Karpas-422 (cell line): ENCODE data around the gene PDLIM7. TPM values are rescaled to one million over a fixed set of nuclear protein-coding genes. Genes with fewer than 3 reads are reported as not detected.
"Not testable (repeated sequence)": the region's sequence is repeated elsewhere in the genome, so short reads cannot be mapped to it uniquely, and the experiment has no call there.

Experiments
- DNase-seq: peaks from one replicate; pipeline ENCODE4 v3.0.0-alpha.2; 2015
- H2AFZ ChIP-seq: fragments of 200-600 bp; sonication (generic); 2 replicates; pipeline ENCODE4 v1.6.1; 2014; ENCODE audit warnings: antibody characterized with exemption, low read length, mixed read lengths
- H3K27ac ChIP-seq: fragments of 200-600 bp; sonication (generic); 2 replicates; pipeline ENCODE4 v1.5.1; 2014; ENCODE audit warnings: mild to moderate bottlenecking, low read length, moderate library complexity
- H3K27me3 ChIP-seq: fragments of 200-600 bp; sonication (generic); 2 replicates; pipeline ENCODE4 v1.6.1; 2014; ENCODE audit warnings: low read length, mixed read lengths
- H3K36me3 ChIP-seq: fragments of 200-600 bp; sonication (generic); 2 replicates; pipeline ENCODE4 v1.6.1; 2014; ENCODE audit warnings: low read length, mixed read lengths; ENCODE audit not compliant: insufficient read depth
- H3K4me1 ChIP-seq: fragments of 200-600 bp; sonication (generic); 2 replicates; pipeline ENCODE4 v1.6.1; 2014; ENCODE audit warnings: mild to moderate bottlenecking, low read length, mixed read lengths
- H3K4me2 ChIP-seq: fragments of 200-600 bp; sonication (generic); 2 replicates; pipeline ENCODE4 v1.6.1; 2014; ENCODE audit warnings: low read length, low read depth, mild to moderate bottlenecking; ENCODE audit not compliant: poor library complexity, severe bottlenecking
- H3K4me3 ChIP-seq: fragments of 200-600 bp; sonication (generic); 2 replicates; pipeline ENCODE4 v1.5.1; 2014; ENCODE audit warnings: mild to moderate bottlenecking, antibody characterized with exemption, low read length, mixed read lengths
- H3K79me2 ChIP-seq: fragments of 200-600 bp; sonication (generic); 2 replicates; pipeline ENCODE4 v1.6.1; 2014; ENCODE audit warnings: mild to moderate bottlenecking, low read length, mixed read lengths
- H3K9ac ChIP-seq: fragments of 200-600 bp; sonication (generic); 2 replicates; pipeline ENCODE4 v1.6.0; 2014; ENCODE audit warnings: low read length
- H3K9me2 ChIP-seq: fragments of 200-600 bp; sonication (generic), shearing (Covaris generic); replicated peaks from 2 replicates; pipeline ENCODE4 v1.6.0; 2014; ENCODE audit warnings: mild to moderate bottlenecking, low read length, moderate library complexity; ENCODE audit not compliant: insufficient read depth
- H3K9me3 ChIP-seq: fragments of 300-700, 200-600 bp; sonication (generic); 2 replicates; pipeline ENCODE4 v1.6.1; 2014; ENCODE audit warnings: low read length, mixed read lengths
- H4K20me1 ChIP-seq: fragments of 200-600 bp; sonication (generic); 2 replicates; pipeline ENCODE4 v1.6.1; 2014; ENCODE audit warnings: mild to moderate bottlenecking, antibody characterized with exemption, low read length, low read depth; ENCODE audit not compliant: insufficient read depth
- total RNA-seq: library from RNA; depleted of rRNA; stranded (reverse); fragments of >200 nt; shearing (Covaris generic); gene quantifications from 2 replicates; pipeline ENCODE4 v1.2.3, GENCODE V29; 2014; ENCODE audit warnings: low replicate concordance

The PDLIM7 gene
- total RNA-seq, 1 experiment from 2014 or later, result 53.6 TPM

GRCh38 chr5:177489119-177489716, 8.2 kb downstream of the PDLIM7 start:
- Histone ChIP-seq H3K4me3 (peak overlapping the region; percentile 34; the same call in 1 of the 2 replicates), H3K36me3 (peaks cover 16% of the 10 kb centered on the region), H3K27ac (no peak overlapping the region), H2AFZ (no peak overlapping the region), H3K79me2 (no peaks in the 10 kb centered on the region), H3K4me1 (peaks cover 30% of the 10 kb centered on the region), H3K4me2 (peak overlapping the region; percentile 35), H4K20me1 (no peaks in the 10 kb centered on the region), H3K27me3 (no peaks in the 10 kb centered on the region), H3K9me3 (no peaks in the 10 kb centered on the region), H3K9me2 (no peaks in the 10 kb centered on the region), H3K9ac (peak overlapping the region; percentile 21; the same call in 1 of the 2 replicates)
- peak; percentile 86 for DNase-seq

DNA sequence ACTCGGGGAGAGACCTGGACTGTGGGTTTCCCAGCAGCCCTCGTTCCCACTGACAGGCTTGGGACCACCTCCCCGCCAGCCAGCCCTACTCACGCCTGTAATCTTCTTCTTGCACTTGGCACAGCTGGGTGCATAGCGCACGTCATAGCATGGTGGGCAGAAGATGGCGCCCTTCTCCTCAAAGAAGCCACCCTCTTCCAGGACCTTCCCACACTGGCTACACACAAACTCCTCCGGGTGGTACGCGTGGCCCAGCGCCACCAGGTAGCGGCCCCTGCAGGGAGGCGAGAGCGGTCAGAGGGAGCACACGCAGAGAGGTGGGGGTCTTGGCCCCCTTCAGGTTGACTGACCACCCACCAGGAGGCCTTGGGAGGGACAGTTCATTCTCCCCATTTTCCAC, 9.4 kb downstream of the PDLIM7 start:
- Histone ChIP-seq H3K4me3 (no peak overlapping the region), H3K36me3 (peaks cover 16% of the 10 kb centered on the region), H4K20me1 (no peaks in the 10 kb centered on the region), H3K9ac (no peak overlapping the region), H3K79me2 (no peaks in the 10 kb centered on the region), H3K9me3 (no peaks in the 10 kb centered on the region), H3K9me2 (no peaks in the 10 kb centered on the region), H3K27me3 (no peaks in the 10 kb centered on the region), H3K4me2 (no peak overlapping the region), H3K4me1 (peaks cover 25% of the 10 kb centered on the region), H3K27ac (no peak overlapping the region), H2AFZ (no peak overlapping the region)
- no peak for DNase-seq

- Histone ChIP-seq H3K27me3 (no peaks in the 10 kb centered on the region), H3K9ac (no peak overlapping the region), H3K79me2 (no peaks in the 10 kb centered on the region), H3K4me3 (no peak overlapping the region), H3K4me1 (peaks cover 25% of the 10 kb centered on the region), H4K20me1 (no peaks in the 10 kb centered on the region), H3K9me3 (no peaks in the 10 kb centered on the region), H3K27ac (no peak overlapping the region), H3K36me3 (peaks cover 16% of the 10 kb centered on the region), H2AFZ (no peak overlapping the region), H3K4me2 (no peak overlapping the region), H3K9me2 (no peaks in the 10 kb centered on the region)
- DNase-seq, result no peak
These were observed 10.3 kb downstream of the PDLIM7 start for GRCh38 chr5:177487144-177487543.

DNA sequence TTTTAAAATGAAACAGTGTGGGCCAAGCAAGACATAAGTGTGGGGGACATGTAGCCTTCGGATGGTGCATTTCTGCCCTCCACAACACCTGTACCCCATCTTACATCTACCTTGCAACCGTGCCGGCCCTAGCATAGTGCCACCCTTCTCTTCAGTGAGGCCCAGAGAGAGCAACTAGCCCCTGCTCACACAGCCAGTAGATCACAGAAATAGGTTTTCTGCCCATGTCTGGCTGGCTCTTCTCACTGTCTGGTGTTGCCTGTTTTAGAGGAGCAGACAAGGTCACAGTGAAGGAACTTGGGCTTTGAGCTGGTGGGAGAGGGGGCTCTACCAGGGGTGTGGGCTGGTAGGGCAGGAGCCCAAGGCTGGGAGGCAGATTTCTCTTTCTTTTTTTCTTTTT, 11.1 kb downstream of the PDLIM7 start:
- Histone ChIP-seq H3K36me3 (peaks cover 16% of the 10 kb centered on the region), H3K9me3 (no peaks in the 10 kb centered on the region), H3K9me2 (no peaks in the 10 kb centered on the region), H2AFZ (no peak overlapping the region), H3K27me3 (no peaks in the 10 kb centered on the region), H4K20me1 (no peaks in the 10 kb centered on the region), H3K27ac (no peak overlapping the region), H3K79me2 (no peaks in the 10 kb centered on the region), H3K4me1 (peaks cover 24% of the 10 kb centered on the region), H3K4me3 (no peak overlapping the region), H3K4me2 (no peak overlapping the region), H3K9ac (no peak overlapping the region)
- DNase-seq, result no peak

- not testable (repeated sequence) for H3K4me2 ChIP-seq
These were observed 11.7 kb downstream of the PDLIM7 start for GRCh38 chr5:177485753-177486152.

GRCh38 chr5:177484902-177485549, 12.4 kb downstream of the PDLIM7 start:
- H3K36me3 ChIP-seq, result peaks cover 16% of the 10 kb centered on the region
- H3K4me3 ChIP-seq, result no peak overlapping the region
- no peak overlapping the region for H3K4me2 ChIP-seq
- H3K27me3 ChIP-seq, result no peaks in the 10 kb centered on the region
- no peak overlapping the region for H3K9ac ChIP-seq
- H2AFZ ChIP-seq, result no peak overlapping the region
- no peaks in the 10 kb centered on the region for H3K79me2 ChIP-seq
- DNase-seq, result no peak
- H3K4me1 ChIP-seq, result peaks cover 12% of the 10 kb centered on the region
- H3K27ac ChIP-seq, result no peak overlapping the region
- H3K9me3 ChIP-seq, result no peaks in the 10 kb centered on the region
- H3K9me2 ChIP-seq, result no peaks in the 10 kb centered on the region
- no peaks in the 10 kb centered on the region for H4K20me1 ChIP-seq

More at GRCh38 chr5:177485753-177486152, 11.7 kb downstream of the PDLIM7 start:
- H3K27me3 ChIP-seq, H3K27ac ChIP-seq, H3K9me2 ChIP-seq, H3K9ac ChIP-seq, H2AFZ ChIP-seq, H4K20me1 ChIP-seq, DNase-seq, H3K9me3 ChIP-seq, H3K79me2 ChIP-seq, H3K4me3 ChIP-seq: not testable (repeated sequence)
- Histone ChIP-seq H3K36me3 (peaks cover 16% of the 10 kb centered on the region), H3K4me1 (peaks cover 19% of the 10 kb centered on the region)

DNA sequence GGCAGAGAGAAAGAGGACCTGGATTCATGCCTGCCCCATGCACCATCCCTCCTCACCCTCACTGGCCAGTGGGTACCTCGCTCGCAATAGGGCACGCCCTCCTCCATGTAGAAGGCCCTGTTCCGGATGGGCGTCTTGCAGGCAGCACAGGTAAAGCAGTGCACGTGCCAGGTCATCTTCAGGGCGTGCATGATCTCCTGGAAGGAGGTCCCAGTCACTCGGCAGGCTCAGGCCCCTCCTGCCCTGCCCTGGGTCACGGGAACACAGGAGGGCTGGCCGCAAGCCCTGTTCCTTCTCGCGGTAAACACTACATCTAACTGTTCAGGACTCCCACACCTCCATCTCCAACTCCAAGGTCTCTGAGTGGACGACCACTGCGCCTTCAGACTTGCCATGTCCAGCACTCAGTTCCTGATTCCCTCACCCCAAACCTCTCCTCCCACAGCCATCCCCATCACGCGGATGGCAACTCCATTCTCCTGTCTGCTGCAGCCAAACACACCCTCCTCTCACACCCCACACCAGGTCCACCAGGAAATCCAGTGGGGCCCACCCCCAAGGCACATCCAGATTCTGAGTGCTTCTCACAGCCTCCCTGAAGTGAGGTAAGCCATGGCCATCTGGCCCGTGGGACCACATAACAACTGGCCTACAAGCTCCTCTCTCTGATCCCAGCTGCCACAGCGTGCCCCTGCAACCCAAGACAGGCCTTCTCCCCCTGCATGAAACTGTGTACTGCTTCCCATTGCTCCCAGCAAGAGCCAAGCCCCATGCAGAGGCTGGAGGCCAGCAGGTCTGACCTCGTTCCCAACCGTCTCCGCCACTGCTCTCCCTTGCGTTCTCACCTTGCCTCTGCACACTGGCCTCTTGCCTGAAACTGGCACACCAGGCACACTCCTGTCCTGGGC, 13.2 kb downstream of the PDLIM7 start:
- Histone ChIP-seq H3K9ac (no peak overlapping the region), H3K4me3 (no peak overlapping the region), H3K27me3 (no peaks in the 10 kb centered on the region), H3K9me3 (no peaks in the 10 kb centered on the region), H3K9me2 (no peaks in the 10 kb centered on the region), H3K4me1 (peaks cover 4% of the 10 kb centered on the region), H4K20me1 (no peaks in the 10 kb centered on the region), H3K27ac (no peak overlapping the region), H3K36me3 (peaks cover 16% of the 10 kb centered on the region), H2AFZ (no peak overlapping the region), H3K4me2 (no peak overlapping the region), H3K79me2 (no peaks in the 10 kb centered on the region)
- DNase-seq, result no peak

- no peaks in the 10 kb centered on the region for H3K9me2 ChIP-seq
- H4K20me1 ChIP-seq, result no peaks in the 10 kb centered on the region
- no peak overlapping the region for H3K4me3 ChIP-seq
- H3K9ac ChIP-seq, result no peak overlapping the region
- no peaks in the 10 kb centered on the region for H3K27me3 ChIP-seq
- H3K9me3 ChIP-seq, result no peaks in the 10 kb centered on the region
- no peak for DNase-seq
- H3K4me2 ChIP-seq, result no peak overlapping the region
- H3K36me3 ChIP-seq, result peaks cover 8% of the 10 kb centered on the region; the same call in 1 of the 2 replicates
- H3K79me2 ChIP-seq, result no peaks in the 10 kb centered on the region
- H3K27ac ChIP-seq, result no peak overlapping the region
- no peak overlapping the region for H2AFZ ChIP-seq
- H3K4me1 ChIP-seq, result peaks cover 2% of the 10 kb centered on the region; the same call in 1 of the 2 replicates
These were observed 14.4 kb downstream of the PDLIM7 start for GRCh38 chr5:177483042-177483441.
